Endothelial cell (in vitro differentiated cells): ENCODE measurements around the gene SH3D19. TPM values are rescaled to one million over a fixed set of nuclear protein-coding genes. Genes with fewer than 3 reads are reported as not detected.

Experiments
- DNase-seq: peaks from one replicate; pipeline ENCODE4 v3.0.0; 2021; ENCODE audit warnings: low spot score
- H3K27ac Mint-ChIP-seq: one replicate; pipeline ENCODE4 v1.8.0; 2021; ENCODE audit warnings: mixed read lengths, inconsistent platforms; ENCODE audit not compliant: unreplicated experiment
- H3K27me3 Mint-ChIP-seq: one replicate; pipeline ENCODE4 v1.8.0; 2021; ENCODE audit warnings: mild to moderate bottlenecking, moderate library complexity, mixed read lengths, inconsistent platforms; ENCODE audit not compliant: unreplicated experiment
- H3K36me3 Mint-ChIP-seq: one replicate; pipeline ENCODE4 v1.8.0; 2021; ENCODE audit warnings: mild to moderate bottlenecking, low read depth, mixed read lengths, inconsistent platforms; ENCODE audit not compliant: unreplicated experiment
- H3K4me1 Mint-ChIP-seq: one replicate; pipeline ENCODE4 v1.8.0; 2021; ENCODE audit warnings: mild to moderate bottlenecking, mixed read lengths, inconsistent platforms; ENCODE audit not compliant: unreplicated experiment
- H3K4me3 Mint-ChIP-seq: one replicate; pipeline ENCODE4 v1.8.0; 2021; ENCODE audit warnings: mild to moderate bottlenecking, mixed read lengths, inconsistent platforms; ENCODE audit not compliant: unreplicated experiment
- H3K9me3 Mint-ChIP-seq: one replicate; pipeline ENCODE4 v1.8.0; 2021; ENCODE audit warnings: mixed read lengths, inconsistent platforms; ENCODE audit not compliant: unreplicated experiment
- total RNA-seq: library from RNA; stranded (reverse); fragmentation: NEBNext Ultra II Directional; extraction: Animal tissue kit (Norgen Biotek cat#: 25700); gene quantifications from one replicate; pipeline ENCODE4 v1.2.1, GENCODE V29; 2021; ENCODE audit not compliant: unreplicated experiment
- TF ChIP-seq, protein P1 (sequence below): fragments of 200-600 bp; sonication (generic); IDR thresholded peaks from one replicate; pipeline ENCODE4 v1.5.0; 2021; ENCODE audit warnings: antibody characterized with exemption; ENCODE audit not compliant: unreplicated experiment

Gene SH3D19
- total RNA-seq, 1 donor from 2014 or later: 89.5 TPM

DNA sequence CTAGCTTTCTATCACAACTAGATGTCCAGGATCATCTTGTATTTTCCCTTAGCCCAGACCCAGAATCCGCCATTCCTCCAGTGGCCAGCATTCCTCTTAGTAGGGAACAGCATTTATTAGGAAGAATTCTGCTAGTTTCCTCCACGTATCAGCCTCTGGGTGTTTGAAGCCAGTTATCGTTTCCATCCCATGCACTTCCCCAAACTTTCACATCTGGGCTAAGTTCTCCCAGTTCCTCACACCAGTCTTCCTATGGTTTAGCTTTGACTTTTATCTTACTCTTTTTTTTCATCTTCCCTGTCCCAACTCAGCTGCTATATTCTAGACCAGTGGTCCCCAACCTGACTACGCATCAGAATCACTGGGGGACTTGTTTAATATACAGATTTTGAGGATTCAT, 101.9 kb downstream of the SH3D19 start:
- Mint-ChIP-seq H3K4me3 (no peak overlapping the region), H3K4me1 (peaks cover 30% of the 10 kb centered on the region), H3K27ac (no peak overlapping the region), H3K9me3 (no peaks in the 10 kb centered on the region), H3K36me3 (peaks cover 6% of the 10 kb centered on the region), H3K27me3 (peaks cover 3% of the 10 kb centered on the region)
- DNase-seq: no peak
- TF ChIP-seq, protein P1, sequence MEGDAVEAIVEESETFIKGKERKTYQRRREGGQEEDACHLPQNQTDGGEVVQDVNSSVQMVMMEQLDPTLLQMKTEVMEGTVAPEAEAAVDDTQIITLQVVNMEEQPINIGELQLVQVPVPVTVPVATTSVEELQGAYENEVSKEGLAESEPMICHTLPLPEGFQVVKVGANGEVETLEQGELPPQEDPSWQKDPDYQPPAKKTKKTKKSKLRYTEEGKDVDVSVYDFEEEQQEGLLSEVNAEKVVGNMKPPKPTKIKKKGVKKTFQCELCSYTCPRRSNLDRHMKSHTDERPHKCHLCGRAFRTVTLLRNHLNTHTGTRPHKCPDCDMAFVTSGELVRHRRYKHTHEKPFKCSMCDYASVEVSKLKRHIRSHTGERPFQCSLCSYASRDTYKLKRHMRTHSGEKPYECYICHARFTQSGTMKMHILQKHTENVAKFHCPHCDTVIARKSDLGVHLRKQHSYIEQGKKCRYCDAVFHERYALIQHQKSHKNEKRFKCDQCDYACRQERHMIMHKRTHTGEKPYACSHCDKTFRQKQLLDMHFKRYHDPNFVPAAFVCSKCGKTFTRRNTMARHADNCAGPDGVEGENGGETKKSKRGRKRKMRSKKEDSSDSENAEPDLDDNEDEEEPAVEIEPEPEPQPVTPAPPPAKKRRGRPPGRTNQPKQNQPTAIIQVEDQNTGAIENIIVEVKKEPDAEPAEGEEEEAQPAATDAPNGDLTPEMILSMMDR: no peak

DNA sequence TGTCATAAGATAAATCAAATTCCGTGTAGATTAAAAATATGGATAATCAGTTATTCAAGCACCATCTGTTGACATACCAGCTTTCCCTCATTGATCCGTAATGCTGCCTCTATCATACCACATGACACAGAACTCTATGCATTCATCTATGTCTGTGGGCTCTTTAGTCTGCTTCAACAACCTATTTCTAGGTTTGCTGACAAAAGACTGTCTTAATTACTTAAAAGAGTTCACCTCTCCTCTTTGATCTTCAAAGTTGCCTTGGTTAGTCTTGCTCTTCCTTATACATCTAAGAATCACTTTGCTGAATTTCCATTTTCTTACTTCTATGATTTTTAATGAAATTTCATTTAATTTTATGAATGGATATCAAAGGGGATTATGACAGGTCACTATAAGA, 105.5 kb downstream of the SH3D19 start:
- Mint-ChIP-seq H3K4me3 (no peak overlapping the region), H3K9me3 (no peaks in the 10 kb centered on the region), H3K27me3 (peaks cover 4% of the 10 kb centered on the region), H3K36me3 (peaks cover 12% of the 10 kb centered on the region), H3K27ac (no peak overlapping the region), H3K4me1 (peaks cover 37% of the 10 kb centered on the region)
- TF ChIP-seq, protein P1: no peak
- DNase-seq: no peak

DNA sequence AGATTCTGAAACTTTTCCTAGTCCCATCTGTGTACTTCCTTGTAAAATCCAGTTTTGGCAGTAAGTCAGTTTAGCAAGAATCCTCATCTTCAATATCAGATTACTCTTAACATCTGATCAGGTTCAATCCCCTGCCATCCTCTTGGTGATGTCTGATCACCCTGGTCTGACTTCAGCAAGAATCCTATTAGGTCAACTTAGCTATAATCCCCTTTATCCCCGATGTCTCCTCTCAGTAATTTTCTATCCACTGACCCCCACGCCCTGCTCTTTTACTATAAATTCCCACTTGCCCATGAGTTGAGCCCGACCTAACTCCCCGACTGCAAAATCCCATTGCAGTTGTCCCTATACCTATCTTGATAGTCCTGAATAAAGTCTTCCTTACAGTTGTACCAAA, 106.3 kb downstream of the SH3D19 start:
- H3K27ac Mint-ChIP-seq: no peak overlapping the region
- DNase-seq: no peak
- H3K27me3 Mint-ChIP-seq: peaks cover 5% of the 10 kb centered on the region
- no peaks in the 10 kb centered on the region for H3K9me3 Mint-ChIP-seq
- TF ChIP-seq, protein P1: no peak
- peaks cover 13% of the 10 kb centered on the region for H3K36me3 Mint-ChIP-seq
- peaks cover 38% of the 10 kb centered on the region for H3K4me1 Mint-ChIP-seq
- H3K4me3 Mint-ChIP-seq: no peak overlapping the region

DNA sequence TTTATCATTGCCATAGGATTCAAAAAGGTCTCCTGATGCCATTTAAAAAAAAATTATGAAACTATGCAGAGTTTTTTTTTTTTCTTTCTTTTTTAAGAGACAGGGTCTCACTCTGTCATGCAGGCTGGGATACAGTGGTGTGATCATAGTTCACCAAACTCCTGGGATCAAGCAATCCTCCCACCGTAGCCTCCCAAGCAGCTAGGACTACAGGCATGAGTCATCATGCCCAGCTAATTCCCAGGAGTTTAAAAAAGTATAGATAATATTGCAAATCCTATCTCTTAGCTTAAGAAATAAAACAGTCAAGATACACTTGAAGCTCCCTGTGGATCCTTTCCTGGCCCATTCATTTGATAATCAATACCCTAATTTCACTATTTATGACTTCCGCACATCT, 107.1 kb downstream of the SH3D19 start:
- H3K36me3 Mint-ChIP-seq: peaks cover 12% of the 10 kb centered on the region
- TF ChIP-seq, protein P1: no peak
- no peak overlapping the region for H3K4me3 Mint-ChIP-seq
- peaks cover 2% of the 10 kb centered on the region for H3K27me3 Mint-ChIP-seq
- peaks cover 32% of the 10 kb centered on the region for H3K4me1 Mint-ChIP-seq
- no peak overlapping the region for H3K27ac Mint-ChIP-seq
- no peaks in the 10 kb centered on the region for H3K9me3 Mint-ChIP-seq
- DNase-seq: no peak

DNA sequence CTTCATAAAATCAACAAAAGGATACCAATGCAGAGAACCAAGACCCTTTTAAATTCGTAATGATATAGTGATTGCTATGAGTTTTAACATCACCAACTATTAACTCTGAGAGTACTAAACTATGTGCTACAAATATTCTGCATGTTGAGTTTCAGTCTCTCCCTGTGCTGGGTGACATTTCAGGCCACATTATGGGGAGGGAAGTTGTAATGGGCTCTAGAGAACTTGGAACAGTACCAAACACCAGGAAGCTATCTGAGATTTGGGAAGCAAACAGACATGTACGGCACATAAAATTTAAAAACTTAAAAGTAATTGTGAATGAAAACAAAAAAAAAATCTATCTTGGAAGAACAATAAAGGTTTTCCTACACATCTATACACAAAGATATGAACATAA, 108.1 kb downstream of the SH3D19 start:
- DNase-seq: no peak
- Mint-ChIP-seq H3K36me3 (peaks cover 17% of the 10 kb centered on the region), H3K27me3 (peaks cover 4% of the 10 kb centered on the region), H3K4me3 (no peak overlapping the region), H3K4me1 (peaks cover 28% of the 10 kb centered on the region), H3K27ac (peak overlapping the region; percentile 70), H3K9me3 (no peaks in the 10 kb centered on the region)
- TF ChIP-seq, protein P1: no peak
